NCI-H748 (cell line): ENCODE results near the gene PDE4DIP.
"Not testable (repeated sequence)": the region's sequence is repeated elsewhere in the genome, so short reads cannot be mapped to it uniquely, and the experiment has no call there.

Experiments
- DNase-seq: peaks from one replicate; lab custom pipeline; 2025; ENCODE audit not compliant: unreplicated experiment; lab: John Stamatoyannopoulos, UW

The PDE4DIP gene

GRCh38 chr1:148844220-148844619 is at the start of gene PDE4DIP:
PDE4DIP (plus strand) TSS chr1:148844428; CDS start chr1:148844775, 347 bp downstream.
- not testable (repeated sequence) for DNase-seq

- DNase-seq: not testable (repeated sequence)
Observed at GRCh38 chr1:148808268-148808928, 35.8 kb upstream of the PDE4DIP start.

- not testable (repeated sequence) for DNase-seq
Observed at GRCh38 chr1:148808929-148809283, 35.3 kb upstream of the PDE4DIP start.

DNA sequence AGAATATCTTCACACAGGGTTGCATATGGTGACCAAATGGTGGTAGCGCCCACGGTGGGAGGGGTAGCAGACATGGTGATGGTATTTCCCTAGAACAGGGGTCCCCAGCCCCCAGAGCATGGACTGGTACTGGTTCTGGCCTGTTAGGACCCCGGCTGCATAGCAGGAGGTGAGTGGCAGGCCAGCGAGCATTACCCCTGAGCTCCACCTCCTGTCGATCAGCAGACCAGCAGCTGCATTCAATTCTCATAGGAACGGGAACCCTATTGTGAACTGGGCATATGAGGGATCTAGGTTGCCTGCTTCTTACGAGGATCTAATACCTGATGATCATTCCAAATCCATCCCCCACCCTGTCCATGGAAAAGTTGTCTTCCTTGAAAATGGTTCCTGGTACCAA is 22.0 kb upstream of the PDE4DIP start:
- not testable (repeated sequence) for DNase-seq

- not testable (repeated sequence) for DNase-seq
Observed at GRCh38 chr1:148823822-148824221, 20.4 kb upstream of the PDE4DIP start.

GRCh38 chr1:148825029-148825428 is 19.2 kb upstream of the PDE4DIP start:
- DNase-seq: not testable (repeated sequence)

- not testable (repeated sequence) for DNase-seq
Observed at GRCh38 chr1:148828531-148828930, 15.7 kb upstream of the PDE4DIP start.

DNA sequence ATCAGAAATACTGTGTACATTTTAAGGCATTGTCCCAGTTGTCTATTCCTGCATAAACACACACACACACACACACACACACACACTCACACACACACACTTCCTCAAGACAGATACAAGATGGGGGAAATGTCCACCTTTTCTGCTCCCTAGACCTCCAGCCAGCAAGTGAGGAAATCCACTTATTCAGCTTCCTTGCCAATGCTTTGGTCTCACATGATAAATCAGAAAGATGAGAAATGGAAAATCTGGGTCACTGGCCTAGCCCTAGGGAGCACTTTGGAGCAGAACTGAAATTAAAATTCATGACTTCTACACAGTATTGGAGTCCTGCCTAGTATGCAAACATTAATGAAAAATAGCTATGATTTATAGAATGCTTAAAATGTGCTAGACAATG is 15.3 kb upstream of the PDE4DIP start:
- not testable (repeated sequence) for DNase-seq

GRCh38 chr1:148829365-148829764 is 14.9 kb upstream of the PDE4DIP start:
- DNase-seq: not testable (repeated sequence)

DNA sequence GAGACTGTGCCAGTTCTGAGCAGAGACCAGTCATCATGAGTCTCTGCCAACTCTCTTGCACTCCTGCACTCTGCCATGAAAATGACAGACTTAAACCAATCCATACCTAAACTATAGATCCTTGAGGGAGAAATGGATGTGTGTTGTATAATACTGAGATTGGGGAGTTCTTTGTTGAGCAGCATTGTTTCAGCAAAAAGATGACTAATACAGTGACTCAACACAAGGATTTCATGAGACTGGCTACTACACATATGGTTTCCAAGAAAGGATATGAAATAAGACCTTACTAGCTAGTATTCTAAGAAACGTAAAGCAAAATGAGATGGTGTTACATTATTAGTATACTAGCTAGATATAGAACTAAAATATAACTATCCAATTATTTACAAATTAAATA is 3.0 kb upstream of the PDE4DIP start:
- not testable (repeated sequence) for DNase-seq

DNA sequence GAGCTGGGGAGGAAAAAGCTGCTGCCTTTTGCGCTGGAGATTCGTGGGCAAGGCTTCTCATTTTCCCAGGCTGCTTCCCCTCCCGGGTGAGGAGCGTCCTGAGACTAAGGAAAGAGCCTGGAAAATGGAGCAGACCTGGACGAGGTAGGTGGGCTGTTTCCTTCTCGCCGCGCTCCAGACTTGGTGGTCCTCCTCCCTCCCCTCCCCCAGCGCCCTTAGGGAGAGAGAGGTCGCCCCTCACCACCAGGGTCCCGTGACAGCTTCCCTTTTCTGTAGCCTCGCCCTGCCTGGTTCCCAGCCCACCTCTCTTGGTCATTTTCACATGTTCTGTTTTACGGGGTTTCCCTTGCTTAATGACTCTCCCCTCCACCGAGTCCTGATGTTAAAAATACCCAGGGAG is 423 bp downstream of the PDE4DIP start:
- not testable (repeated sequence) for DNase-seq

GRCh38 chr1:148845068-148845467 is 840 bp downstream of the PDE4DIP start:
- not testable (repeated sequence) for DNase-seq

- not testable (repeated sequence) for DNase-seq
Observed at GRCh38 chr1:148850347-148850746, 6.1 kb downstream of the PDE4DIP start.

DNA sequence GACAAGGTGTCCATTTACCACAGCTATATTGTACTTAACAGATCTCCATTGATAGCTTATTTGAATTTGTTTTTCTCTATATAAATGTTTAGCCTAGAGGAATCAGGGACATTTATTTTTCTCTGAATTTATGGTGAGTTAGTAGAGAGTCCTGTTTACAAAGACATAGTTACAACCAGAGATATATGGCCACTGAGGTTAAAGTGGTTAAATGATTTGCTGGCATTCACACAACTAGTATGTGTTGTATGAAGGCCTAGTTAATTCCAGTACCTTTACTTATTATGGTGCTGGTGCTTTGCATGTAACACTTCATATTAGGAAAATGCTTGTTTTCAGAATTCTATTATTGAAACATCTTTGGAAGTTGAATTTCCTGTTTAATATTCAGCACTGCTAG is 6.6 kb downstream of the PDE4DIP start:
- not testable (repeated sequence) for DNase-seq

DNA sequence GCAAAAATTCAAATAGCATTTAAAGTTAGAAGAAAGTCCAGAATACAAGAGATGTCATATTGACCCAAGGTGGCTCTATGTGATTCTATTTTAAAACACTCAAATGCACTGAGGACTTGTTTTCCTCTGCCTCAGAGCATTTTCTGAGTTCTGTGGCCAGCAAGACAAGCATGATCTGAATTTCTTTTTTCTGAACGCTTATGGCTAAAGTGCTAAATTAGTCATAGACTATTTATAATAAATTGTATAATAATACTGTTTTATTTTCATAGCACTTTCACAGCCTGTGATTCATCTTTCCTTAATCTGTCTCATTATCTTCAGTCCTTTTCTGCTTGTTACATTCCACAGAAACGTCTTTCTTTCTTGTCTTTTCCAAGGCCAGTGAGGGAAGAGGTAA is 7.5 kb downstream of the PDE4DIP start:
- not testable (repeated sequence) for DNase-seq

- not testable (repeated sequence) for DNase-seq
Observed at GRCh38 chr1:148853363-148853762, 9.1 kb downstream of the PDE4DIP start.

GRCh38 chr1:148854063-148854462 is 9.8 kb downstream of the PDE4DIP start:
- not testable (repeated sequence) for DNase-seq

DNA sequence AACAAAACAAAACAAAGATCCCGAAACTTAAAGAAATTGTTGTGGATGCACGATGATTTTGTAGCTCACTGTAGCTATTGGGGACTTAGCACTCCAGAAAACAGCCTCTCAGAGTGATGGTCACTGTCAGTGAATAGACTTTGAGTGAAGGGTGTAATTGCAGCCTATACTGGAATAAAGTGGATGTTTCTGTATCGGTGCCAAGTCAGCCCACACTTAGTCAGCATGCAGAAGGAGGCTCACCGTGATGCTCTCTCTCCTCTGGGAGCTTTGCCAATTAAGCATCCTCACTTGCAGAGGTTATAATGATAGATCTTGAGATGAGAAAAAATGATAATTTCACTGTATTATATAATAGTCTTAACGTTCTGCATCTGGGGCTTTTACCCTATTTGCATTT is 11.1 kb downstream of the PDE4DIP start:
- DNase-seq: not testable (repeated sequence)

GRCh38 chr1:148860049-148860448 is 15.8 kb downstream of the PDE4DIP start:
- not testable (repeated sequence) for DNase-seq

- not testable (repeated sequence) for DNase-seq
Observed at GRCh38 chr1:148860579-148861259, 16.5 kb downstream of the PDE4DIP start.

DNA sequence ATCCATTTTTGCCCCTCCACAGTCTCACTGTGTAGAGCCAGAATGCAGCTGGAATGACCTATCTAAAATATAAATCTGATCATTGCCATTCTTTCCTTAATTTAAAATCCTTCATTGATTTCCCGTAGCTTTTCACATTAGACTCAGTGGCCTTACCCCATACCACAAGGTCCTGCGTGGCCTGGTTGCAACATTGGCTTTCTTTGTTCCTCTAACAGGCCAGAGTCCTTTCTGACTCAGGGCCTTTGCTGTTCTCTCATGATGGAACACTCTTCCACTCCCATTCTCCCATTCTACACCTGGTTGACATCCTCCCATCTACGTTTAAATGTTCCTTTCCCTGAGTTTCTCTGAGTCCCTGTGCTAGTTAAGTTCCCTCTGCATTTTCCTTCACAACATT is 18.4 kb downstream of the PDE4DIP start:
- not testable (repeated sequence) for DNase-seq

DNA sequence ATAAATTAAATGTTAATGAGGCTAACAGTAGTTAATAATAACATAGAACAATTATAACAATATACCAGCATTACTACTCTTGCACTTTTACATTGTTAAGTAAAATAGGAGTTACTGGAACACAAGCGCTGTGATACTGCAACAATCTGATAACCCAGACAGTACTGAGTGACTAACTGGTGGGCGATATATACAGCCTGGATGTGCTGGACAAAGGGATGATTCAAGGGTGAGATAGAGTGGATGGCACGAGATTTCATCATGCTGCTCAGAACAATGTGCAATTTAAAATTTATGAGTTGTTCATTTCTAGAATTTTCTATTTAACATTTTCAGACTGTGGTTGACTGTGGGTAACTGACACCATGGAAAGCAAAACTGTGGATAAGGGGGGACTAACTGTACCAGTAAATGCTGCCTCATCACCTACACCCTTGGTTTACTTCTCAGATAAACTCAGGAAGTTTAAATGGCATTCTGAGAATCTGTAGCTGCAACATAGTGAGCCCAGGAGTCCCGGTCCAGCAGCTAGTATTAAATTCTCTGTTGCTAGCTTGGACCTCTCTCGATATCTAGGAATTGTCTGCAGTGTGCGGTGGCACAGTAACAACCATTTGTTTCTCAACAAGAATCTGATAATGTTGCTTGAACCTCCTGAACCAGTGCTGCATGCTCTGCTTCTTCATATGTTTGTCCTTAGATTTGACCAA is 24.9 kb downstream of the PDE4DIP start:
- not testable (repeated sequence) for DNase-seq
